ENCODE data around the gene MADCAM1. TPM values are rescaled to one million over a fixed set of nuclear protein-coding genes. Genes with fewer than 3 reads are reported as not detected.
A peak's percentile ranks its signal among the peaks of the same experiment; 100 is the strongest.

Gene MADCAM1
- total and polyA plus RNA-seq, 10 of the 15 experiments (the other 5 are each of a cell fraction or from before 2014, with no cell fraction given), result 0.06 to 0.32 (median 0.31) TPM; not detected in 5

GRCh38 chr19:510606-511100 lies 14.4 kb downstream of the MADCAM1 start (continued):
- no peak for TF ChIP-seq MLLT1 (IDR thresholded peaks at IDR 0.05)
- no peak for TF ChIP-seq ATF2 (IDR thresholded peaks at IDR 0.05; ENCODE audit: low read length)
- TF ChIP-seq MAX (IDR thresholded peaks at IDR 0.05; ENCODE audit: low read depth, low read length), result peak; percentile 83
- 0 out of 2 replicates have a peak, but pooled peaks have one; percentile 92 for TF ChIP-seq STAT1 (conservative IDR thresholded peaks at IDR 0.05)
- peak; percentile 86 to 90 for TF ChIP-seq BHLHE40 (IDR thresholded peaks at IDR 0.05; ENCODE audit: borderline replicate concordance in 1 of 2, low read depth in 2 of 2, low read length in 1 of 2)
- peak; percentile 71 for TF ChIP-seq RAD21 (IDR thresholded peaks at IDR 0.05; ENCODE audit: insufficient read depth, low read depth, low read length)
- no peak for TF ChIP-seq NFIC (IDR thresholded peaks at IDR 0.05; ENCODE audit: low read depth, low read length)
- TF ChIP-seq STAT3 (IDR thresholded peaks at IDR 0.05; ENCODE audit: low read depth, low read length), result no peak
- TF ChIP-seq ZNF687 (IDR thresholded peaks at IDR 0.05), result peak; percentile 14; the same call in 1 of the 2 replicates
- TF ChIP-seq CBFB (IDR thresholded peaks at IDR 0.05; ENCODE audit: low read depth), result no peak
- TF ChIP-seq BRCA1 (IDR thresholded peaks at IDR 0.05; ENCODE audit: low read depth, low read length), result 0 out of 2 replicates have a peak, but pooled peaks have one; percentile 6
- peak in 1 of 2 experiments; percentile 80; a peak in 2 of 3 replicates for TF ChIP-seq EGR1 (IDR thresholded peaks at IDR 0.05; ENCODE audit: borderline replicate concordance in 1 of 2, low read depth in 2 of 2, low read length in 2 of 2)
- no peak for TF ChIP-seq HDAC6 (IDR thresholded peaks at IDR 0.05; ENCODE audit: unreplicated experiment)
- TF ChIP-seq PAX5 (IDR thresholded peaks at IDR 0.05; ENCODE audit: borderline replicate concordance, low read depth, low read length), result 0 out of 2 replicates have a peak, but pooled peaks have one; percentile 20
- peak; percentile 95 for TF ChIP-seq SMARCA5 (IDR thresholded peaks at IDR 0.05)
- no peak for TF ChIP-seq SRF (IDR thresholded peaks at IDR 0.05; ENCODE audit: low read depth in 2 of 2, low read length in 2 of 2)
- peak; percentile 86 for TF ChIP-seq HDGF (IDR thresholded peaks at IDR 0.05)
- TF ChIP-seq SP1 (IDR thresholded peaks at IDR 0.05; ENCODE audit: low read depth, low read length), result no peak
- peak; percentile 84 for TF ChIP-seq SIN3A (IDR thresholded peaks at IDR 0.05; ENCODE audit: low read depth, low read length)
- TF ChIP-seq RELA (IDR thresholded peaks at IDR 0.05; ENCODE audit: borderline replicate concordance, partially characterized antibody), result peak; percentile 66
- TF ChIP-seq JUND (IDR thresholded peaks at IDR 0.05; ENCODE audit: low read depth, low read length), result no peak
- TF ChIP-seq HCFC1 (IDR thresholded peaks at IDR 0.05; ENCODE audit: low read length), result peak; percentile 33; the same call in 1 of the 2 replicates
- TF ChIP-seq ATF3 (IDR thresholded peaks at IDR 0.05; ENCODE audit: borderline replicate concordance, extremely low read depth, low read depth, low read length), result no peak
